Stimulated activated CD4-positive, alpha-beta T cell treated with anti-CD3 and anti-CD28 coated beads, Interleukin-2, amount 100 ng/mL, for 24 hours (primary cell): ENCODE measurements around the gene RNF144A.
A peak's percentile ranks its signal among the peaks of the same experiment; 100 is the strongest.
"Not testable (repeated sequence)": the region's sequence is repeated elsewhere in the genome, so short reads cannot be mapped to it uniquely, and the experiment has no call there.

ENCODE experiments used
- DNase-seq, 2 donors: peaks; one replicate each; pipeline ENCODE4 v3.0.0-alpha.2; 2020

RNF144A gene, protein sequence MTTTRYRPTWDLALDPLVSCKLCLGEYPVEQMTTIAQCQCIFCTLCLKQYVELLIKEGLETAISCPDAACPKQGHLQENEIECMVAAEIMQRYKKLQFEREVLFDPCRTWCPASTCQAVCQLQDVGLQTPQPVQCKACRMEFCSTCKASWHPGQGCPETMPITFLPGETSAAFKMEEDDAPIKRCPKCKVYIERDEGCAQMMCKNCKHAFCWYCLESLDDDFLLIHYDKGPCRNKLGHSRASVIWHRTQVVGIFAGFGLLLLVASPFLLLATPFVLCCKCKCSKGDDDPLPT

DNA sequence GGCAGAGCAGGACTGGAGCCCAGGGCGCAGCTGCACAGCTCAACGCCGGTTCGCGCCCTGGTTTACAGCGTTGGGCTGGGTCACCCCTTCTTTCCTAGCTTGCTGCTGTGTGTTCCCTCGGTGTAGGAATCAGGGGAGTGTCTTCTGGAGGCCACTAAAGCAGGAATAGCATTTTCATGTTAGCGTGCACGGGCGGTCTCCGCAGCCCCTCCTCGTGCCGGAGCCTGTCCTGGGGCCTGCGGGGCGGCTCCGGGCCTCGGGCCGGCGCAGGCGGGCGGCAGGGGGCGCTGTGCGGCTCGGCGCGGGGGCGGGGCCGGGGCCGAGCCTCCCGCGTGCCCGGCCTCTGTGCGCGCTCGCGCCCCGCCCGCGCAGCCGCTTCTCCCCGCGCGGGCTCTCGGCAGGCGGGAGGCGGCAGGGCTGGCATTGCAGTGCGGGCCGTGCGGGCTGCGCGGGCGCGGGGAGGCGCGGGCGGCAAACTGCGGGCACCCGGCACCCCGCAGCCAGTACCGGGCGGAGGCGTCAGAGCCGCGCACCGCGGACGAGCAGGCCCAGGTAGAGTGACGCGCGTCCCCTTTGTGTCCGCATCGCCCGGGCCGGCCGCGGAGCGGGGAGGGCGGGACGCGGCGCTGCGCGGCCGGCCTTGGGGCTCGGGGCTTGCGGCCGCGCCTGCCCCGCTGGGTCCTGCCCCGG lies at the start of gene RNF144A:
TSS of gene RNF144A (plus strand) at position 342 of the 690 bp plus-strand sequence. CDS start 79,515 bp downstream, outside the sequence.
- DNase-seq: peak; percentile 79 to 81

DNA sequence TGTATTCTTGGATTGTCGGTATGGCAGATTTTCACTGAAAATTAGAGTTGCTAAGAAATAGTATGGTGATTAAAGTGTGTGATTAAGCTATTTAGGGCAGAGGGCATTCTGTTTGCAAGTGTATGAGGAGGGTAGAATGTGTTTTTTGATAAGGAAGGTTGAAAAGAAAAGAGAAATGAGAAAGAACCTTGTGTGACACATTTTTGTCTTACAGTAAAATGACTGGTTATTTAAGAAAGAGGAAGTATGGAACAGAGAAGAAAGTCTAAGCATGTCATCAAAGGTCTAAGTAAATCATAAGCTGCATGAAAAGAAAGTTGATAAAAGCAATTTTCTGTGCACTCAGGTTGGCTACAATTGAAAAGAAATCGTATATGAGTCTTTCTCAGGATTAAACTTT lies 44.8 kb upstream of the RNF144A start:
- DNase-seq: no peak

DNA sequence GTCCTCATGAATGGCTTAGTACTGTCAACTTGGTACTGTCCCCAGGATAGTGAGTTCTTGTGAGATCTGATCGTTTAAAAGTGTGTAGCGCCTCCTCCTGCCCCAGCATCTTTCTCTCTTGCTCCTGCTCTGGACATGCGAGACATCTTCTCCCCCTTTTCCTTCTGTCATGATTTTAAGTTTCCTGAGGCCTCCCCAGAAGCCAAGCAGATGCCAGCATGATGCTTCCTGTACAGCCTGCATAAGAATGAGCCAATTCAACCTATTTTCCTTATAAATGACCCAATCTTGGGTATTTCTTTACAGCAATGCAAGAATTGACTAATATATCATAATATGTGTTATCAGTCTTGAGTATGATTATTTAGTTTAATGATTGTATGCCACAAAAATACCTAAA lies 43.2 kb upstream of the RNF144A start:
- DNase-seq: no peak

DNA sequence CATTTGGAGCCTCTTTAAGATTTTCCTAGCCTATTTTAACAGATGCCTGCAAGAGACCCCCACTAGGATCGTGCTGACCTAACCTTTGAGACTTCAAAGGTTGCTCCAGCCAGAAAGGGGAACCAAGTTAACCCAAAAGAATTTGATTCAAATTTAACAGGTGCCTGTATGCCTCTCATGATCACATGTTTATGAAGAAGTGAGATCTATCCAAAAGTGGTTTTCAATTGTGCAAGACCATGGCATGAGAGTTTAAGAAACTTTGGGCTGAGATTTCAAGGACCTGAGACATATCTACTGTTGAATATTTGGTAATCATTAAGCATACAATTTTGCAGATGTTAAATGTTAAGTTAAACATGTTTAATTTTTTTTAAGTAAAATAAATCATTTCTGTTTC lies 40.9 kb upstream of the RNF144A start:
- no peak for DNase-seq

DNA sequence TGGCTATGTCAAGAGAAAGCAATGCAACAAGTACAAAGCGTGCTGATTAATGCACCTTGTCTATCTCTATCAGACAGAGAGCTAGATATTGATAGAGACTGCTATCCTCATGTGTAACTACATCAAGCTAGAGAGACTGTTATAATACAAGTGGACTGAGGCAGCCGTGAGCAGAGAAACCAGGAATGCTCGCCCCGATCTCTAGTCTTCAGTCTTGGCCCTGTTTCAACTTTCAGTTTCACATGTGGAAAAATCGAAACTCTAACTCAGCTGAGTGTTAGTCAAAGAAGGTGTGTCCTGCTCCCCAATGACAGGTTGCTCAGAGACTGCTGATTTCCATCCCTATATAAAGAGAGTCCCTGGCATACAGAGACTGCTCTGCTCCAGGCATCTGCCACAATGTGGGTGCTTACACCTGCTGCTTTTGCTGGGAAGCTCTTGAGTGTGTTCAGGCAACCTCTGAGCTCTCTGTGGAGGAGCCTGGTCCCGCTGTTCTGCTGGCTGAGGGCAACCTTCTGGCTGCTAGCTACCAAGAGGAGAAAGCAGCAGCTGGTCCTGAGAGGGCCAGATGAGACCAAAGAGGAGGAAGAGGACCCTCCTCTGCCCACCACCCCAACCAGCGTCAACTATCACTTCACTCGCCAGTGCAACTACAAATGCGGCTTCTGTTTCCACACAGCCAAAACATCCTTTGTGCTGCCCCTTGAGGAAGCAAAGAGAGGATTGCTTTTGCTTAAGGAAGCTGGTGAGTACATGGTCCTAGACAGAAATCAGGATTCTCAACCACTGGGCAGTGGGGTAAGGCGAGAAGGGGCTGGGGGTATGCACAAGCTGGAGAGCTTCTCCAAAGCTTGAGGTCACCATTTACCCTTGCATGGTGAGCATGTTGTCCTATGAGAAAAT lies 39.6 kb upstream of the RNF144A start, which contains the start of gene RSAD2:
TSS of gene RSAD2 (plus strand) at position 376 of the 903 bp plus-strand sequence. CDS start at position 400, 24 bp downstream.
- DNase-seq: peak in 1 of 2 donors; percentile 12

DNA sequence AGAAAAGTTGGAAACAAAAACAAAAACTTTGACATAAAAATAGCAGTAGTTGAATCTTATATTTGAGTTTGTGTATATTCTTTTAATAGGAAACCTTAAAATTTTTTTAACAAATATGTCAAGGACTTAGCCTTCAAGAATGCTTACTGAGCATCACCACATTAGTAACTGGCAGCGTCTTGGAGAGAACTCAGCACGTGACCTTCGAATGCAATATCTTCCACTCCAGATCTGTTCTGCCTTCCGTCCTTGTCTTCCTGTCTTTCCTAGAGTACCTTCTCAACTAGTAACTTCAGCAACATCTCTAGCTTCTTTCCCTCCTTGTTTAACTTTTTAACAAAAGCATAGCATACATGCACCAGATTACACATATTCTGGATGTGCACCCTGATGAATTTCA lies 38.7 kb upstream of the RNF144A start:
- no peak for DNase-seq

DNA sequence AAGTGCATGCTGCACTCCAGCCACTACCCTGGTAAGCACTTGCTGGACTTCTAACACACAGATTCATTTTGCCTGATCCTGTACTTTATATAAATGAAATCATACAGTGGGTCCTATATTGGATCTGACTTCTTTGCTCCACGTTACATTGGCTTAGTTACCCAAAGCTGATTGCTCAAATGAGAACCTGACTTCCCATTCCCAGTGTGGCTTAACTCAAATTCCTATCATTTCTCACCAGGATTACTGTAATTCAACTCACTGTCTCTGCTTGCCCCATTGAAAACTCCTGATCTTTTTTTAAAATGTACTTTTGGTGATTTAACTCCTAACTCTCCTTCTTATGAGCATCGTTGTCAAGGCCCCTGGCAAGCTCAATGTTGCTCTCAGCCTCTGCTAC lies 38.2 kb upstream of the RNF144A start:
- no peak for DNase-seq

DNA sequence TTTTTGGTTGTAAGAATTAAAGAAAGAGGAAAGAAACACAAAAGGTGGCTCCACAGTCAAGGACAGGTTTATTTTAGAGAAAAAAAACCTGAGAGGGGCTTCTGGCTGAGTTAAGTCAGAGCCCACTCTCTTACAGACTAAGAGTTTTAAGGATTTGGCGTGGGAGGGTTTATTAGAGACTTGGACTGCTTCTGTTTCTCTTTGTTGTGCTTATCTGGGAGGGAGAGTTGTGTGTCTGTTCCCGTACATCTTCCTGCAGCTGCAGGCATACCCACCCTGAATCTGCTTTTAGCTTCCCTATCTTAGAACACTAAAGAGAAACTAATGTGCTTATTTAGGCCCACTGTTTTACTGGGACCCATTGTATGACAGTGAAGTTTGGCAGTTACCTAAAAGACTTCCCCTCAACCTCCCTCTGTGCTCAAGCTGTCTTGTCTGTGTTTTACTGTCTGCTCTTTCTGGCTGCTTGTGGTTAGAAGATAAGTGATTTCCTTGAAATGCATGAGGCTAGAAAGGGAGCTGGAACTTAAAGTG lies 36.9 kb upstream of the RNF144A start:
- no peak for DNase-seq

DNA sequence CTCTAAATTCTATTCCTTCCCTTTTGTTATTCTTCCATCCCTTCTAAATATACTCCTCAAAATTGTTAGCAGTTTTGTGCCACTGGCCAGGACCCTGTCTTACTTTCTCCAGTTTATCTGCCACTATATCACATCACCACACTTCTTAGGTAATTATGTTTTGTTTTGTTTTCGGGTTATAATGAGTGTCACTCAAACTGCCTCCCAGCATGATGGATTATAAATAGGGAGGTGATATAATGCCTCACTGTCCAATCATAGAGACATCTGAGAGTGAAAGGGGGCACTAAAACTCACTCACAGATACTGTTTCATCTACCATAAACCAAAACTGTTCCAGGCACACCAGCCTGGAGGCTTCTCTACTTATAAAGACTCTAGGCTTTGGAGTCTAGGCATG lies 36.2 kb upstream of the RNF144A start:
- DNase-seq: no peak

DNA sequence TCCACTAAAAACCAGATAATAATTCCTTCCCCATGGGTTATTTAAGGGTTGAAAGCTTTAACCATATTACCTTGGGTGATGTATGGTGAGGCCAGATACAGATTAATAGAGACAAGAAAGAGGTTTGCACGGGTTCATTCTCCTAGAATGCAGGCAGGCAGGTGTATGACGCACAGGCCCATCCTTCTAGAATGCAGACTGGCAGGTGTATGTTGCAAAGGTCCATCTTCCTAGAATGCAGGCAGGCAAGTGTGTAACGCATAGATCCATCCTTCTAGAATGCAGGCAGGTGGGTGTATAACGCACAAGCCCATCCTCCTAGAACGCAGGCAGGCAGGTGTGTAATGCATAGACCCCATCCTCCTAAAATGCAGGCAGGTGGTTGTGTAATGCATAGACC lies 35.7 kb upstream of the RNF144A start:
- DNase-seq: no peak

DNA sequence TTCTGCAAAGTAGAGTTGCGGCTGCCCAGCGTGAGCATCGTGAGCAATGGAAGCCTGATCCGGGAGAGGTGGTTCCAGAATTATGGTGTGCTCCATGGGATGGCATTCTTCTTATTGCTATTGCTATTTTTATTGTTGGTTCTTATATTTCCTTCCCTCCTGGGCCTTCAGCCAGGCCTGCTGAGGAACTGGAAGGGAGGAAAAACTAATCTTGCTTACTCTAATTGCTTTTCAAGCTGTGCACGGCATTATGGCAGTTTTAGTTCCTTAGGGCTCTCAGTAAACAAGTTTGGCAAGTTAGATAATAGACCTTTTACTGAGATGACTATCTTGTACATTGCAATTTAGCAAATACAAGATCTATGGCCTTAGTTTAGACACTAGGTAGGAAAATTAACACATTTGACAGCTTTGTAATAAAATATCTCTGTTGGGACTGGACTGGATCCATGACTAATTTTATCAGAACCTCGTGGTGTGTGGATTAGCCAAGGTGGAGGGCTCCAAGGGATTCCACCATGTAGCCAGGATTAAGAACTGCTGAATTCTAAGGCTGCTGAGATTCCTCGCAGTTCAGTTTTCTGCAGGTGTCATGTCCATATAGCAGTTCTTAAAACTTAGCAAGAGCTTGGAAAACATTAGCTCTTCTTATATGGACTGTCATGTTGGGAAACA lies 33.6 kb upstream of the RNF144A start:
- DNase-seq: no peak

DNA sequence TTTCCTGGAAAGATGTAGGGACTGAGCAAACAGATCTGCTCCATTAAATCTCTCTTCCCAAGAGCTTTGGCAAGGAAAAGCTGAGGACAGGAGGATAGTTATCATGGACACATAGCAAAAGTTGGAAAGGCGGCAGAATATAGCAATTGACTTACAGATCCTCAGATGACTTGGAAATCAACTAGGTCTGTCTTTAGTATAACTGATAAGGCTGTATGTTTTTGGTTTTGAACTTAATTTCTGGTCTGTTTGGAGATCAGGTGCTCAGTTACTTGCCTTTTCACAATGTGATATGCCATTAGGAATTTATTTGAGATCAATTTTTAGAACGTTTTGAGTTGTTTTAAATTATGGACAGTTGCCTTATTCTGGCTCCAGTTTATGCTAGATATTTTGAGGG lies 31.7 kb upstream of the RNF144A start:
- DNase-seq: no peak

DNA sequence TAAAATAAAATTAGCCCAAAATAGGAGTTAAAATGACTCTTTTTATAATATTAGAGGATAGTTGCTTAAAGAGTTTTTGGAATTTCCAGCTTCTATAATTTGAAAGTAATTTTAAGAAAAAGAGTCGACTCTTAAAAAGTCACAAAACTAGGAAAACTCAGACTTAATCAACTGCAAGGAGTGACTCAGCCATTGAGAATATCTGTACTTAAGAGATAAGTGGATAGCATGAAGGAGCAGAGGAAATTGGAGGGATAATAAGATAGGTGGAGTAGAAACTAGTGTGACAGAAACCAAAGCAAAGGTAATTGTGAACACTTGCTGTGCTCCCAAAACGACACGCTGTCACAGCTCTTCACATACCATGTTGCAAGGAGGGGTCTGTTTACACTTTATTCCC lies 31.2 kb upstream of the RNF144A start:
- DNase-seq: no peak

DNA sequence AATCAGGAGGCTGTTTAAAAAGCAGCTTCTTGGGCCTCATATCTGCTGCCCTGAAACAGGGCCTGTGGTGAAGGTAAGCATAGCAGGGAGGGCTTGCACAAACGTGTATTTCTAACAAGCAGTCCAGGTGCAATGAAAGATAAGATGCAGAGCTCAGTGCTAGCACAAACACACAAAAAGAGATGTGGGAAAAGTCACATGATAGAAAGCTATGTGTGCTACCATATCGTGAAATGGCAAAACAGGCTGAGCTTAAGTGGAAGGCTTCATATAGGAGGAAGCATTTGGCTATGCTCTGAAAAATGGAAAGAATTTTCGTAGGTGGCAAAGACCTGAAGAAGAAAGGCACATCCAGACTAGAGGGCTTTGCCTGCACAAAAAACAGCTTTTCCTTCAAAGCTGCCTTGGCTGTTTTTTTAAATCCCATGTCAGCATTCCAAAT lies 29.4 kb upstream of the RNF144A start:
- DNase-seq: no peak

DNA sequence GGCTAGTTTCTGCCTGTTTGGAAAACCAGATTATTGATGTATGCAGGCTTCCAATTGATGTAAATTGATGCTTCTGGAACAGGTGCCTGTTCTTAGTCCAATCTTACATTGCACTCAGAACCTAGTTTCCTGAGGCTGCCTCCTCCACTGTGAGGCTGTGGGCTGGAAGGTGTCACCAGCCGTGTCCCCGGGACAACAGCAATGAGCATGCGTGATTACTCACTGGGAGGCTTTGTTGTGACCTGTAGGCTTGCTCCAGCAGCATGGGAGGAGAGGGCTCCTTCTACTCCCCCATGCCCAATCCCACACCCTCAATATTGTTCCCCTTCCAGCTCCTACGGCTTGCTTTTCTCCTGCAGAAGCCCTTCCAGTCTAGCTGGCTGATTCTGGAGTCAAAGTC lies 28.5 kb upstream of the RNF144A start:
- no peak for DNase-seq

DNA sequence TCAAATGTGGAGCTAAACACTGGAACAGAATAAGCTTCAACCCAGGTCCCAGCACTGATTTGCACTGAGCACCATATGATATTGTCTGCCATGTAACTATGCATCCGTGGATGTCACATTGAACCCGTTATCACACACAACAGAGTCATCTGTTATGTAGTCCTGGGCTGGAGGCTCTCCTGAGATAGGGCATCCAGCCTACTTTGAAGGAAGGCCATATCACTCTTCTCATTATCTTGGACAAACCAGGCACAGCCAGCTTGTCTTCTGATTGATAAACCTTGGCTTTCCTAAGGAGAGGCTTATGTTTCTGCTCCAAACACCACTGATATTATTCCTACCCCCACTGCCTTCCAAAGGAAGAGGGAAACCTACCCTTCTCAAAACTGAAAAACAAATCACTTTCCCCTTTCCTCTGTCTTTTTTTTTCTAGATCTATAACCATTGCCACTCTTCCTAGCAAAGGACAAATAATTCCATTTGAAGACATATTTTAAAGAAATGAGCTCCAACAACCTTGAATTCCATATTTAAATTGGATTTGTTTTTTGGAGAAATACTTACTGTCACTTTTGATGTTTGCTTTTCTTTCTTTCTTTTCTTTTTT lies 23.2 kb upstream of the RNF144A start:
- no peak for DNase-seq

DNA sequence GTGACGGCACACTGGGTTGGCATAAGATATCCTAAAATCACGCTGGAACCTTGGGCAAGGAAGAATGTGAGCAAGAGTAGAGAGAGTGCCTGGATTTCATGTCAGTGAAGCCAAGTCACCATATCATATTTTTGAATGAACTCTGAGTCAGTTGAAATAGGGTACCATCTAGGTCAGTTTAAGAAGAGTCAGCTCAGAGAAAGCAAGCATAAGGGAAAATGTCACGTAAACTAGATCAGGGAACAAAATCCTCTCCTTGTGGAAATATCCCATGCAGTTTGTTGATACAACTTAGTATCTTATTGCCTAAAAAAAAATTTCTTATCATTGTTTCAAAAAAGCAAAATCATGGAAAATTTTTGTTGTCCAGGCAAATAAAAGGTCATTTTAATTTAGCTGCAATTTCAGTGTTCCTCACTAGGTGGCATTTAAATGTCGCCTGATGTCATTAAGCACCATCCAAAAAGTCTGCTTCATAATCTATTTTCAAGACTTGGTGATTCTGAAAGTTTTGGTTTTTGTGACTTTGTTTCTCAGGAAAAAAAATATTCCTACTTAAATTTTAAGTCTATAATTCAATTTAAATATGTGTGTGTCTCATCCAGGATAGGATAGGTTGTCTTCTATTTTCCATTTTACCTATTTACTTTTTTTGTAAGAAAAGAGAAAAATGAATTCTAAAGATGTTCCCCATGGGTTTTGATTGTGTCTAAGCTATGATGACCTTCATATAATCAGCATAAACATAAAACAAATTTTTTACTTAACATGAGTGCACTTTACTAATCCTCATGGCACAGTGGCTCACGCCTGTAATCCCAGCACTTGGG lies 20.1 kb upstream of the RNF144A start:
- DNase-seq: no peak

DNA sequence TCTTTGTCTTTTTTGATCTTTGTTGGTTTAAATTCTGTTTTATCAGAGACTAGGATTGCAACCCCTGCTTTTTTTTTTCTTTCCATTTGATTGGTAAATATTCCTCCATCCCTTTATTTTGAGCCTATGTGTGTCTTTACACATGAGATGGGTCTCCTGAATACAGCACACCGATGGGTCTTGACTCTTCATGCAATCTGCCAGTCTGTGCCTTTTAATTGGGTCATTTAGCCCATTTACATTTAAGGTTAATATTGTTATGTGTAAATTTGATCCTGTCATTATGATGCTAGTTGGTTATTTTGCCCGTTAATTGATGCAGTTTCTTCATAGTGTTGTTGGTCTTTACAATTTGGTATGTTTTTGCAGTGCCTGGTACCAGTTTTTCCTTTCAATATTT lies 14.6 kb upstream of the RNF144A start:
- not testable (repeated sequence) for DNase-seq

DNA sequence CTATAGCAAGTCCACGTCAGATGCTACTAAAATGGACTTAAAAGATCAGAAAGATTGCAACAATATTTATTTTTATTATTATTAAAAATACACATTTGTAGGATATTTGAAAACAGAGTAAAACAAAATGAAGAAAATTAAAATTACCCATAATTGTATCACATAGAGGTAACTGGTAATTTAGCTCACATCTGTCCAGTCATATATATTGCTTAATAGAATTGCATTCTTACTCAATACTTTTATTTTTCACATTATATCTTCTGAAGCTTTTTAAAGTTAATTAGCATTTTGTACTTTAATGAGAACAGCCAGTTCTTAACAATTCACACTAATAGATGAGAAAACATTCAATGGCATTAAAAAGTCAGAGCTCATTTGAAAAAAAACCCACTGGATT lies 11.5 kb upstream of the RNF144A start:
- no peak for DNase-seq

DNA sequence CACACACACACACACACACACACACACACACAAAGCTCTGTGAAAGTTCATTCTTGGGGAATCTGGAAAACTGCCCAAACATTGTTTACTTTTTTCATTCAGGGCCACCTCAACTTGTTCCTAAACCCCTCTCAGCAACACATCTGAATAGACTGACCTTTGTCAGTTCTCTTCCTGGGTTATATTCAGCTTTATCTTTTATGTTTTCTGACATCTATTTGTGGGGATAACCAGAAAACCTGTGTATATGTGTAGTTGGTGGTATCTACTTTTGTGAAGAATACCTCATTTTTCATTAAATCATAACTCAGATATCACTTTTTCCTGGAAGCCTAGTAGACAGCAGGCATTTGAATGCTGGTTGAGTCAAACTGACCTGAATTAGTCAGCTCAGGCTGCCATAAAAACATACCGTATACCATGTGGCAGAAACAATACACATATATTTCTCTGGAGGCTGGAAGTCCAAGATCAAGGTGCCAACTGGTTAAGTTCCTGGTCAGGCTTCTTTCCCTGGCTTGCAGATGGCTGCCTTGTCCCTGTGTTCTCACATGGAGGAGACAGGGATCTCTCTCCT lies 11.0 kb upstream of the RNF144A start:
- DNase-seq: no peak

DNA sequence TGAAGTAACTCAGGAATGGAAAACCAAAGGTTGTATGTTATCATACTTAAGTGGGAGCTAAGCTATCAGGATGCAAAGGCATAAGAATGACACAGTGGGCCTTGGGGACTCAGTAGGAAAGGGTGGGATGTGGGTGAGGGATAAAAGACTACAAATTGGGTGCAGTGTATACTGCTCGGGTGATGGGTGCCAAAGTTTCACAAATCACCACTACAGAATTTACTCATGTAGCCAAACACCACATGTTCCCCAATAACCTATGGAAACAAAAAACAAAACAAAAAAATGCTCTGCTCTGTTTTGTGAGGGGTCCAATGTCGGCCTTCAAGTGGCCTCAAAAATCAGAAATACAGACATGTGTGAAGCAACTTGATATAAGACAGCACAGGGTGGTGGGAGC lies 8.9 kb upstream of the RNF144A start:
- no peak for DNase-seq
